HepG2 (cell line): ENCODE results near the gene GFER. TPM values are rescaled to one million over a fixed set of nuclear protein-coding genes. Genes with fewer than 3 reads are reported as not detected.

Experiments
- ATAC-seq: fragments of 200-7000 bp; cut with Tn5 transposase; 3 replicates; pipeline ENCODE4 v1.9.1; 2020; ENCODE audit warnings: mild to moderate bottlenecking, moderate library complexity
- BruUV-seq: library from RNA; stranded (reverse); fragments of 400-500 nt; replicated peaks from 2 replicates; lab custom pipeline; 2021; lab: Mats Ljungman, UMichigan
- CTCF ChIA-PET: fragments of 300-600 bp; formaldehyde crosslinking; extraction: SDS; loops from one replicate; lab custom pipeline; 2021; ENCODE audit warnings: low total read pairs, inconsistent platforms, low intra/inter-chr PET ratio; lab: Yijun Ruan, JAX
- POLR2A ChIA-PET: fragments of 350-600 bp; sonication (Branson Sonifier 250); formaldehyde crosslinking; loops from one replicate; lab custom pipeline; 2020; ENCODE audit warnings: antibody characterized with exemption, inconsistent platforms; lab: Yijun Ruan, JAX
- DNase-seq: peaks from one replicate; pipeline ENCODE4 v3.0.0-alpha.2; 2015; ENCODE audit warnings: low spot score
- FAIRE-seq: peaks from 3 replicates; lab custom pipeline; 2011; peaks lifted over from hg19 to GRCh38; lab: Jason Lieb, UNC
- H2AFZ ChIP-seq: one replicate; pipeline ENCODE4 v1.6.1; 2011; ENCODE audit warnings: low read length, inconsistent platforms
- H3K27ac ChIP-seq: fragments of 300-600 bp; 3 replicates; pipeline ENCODE4 v1.8.0; 2011; ENCODE audit warnings: mixed run types, mild to moderate bottlenecking, mixed read lengths, low read length, inconsistent platforms; ENCODE audit not compliant: insufficient read depth; ENCODE audit errors: extremely low read length
- H3K27me3 ChIP-seq, 2 experiments: fragments of 200-600 bp in 1 of 2; 2 replicates in 1 of 2; 3 replicates in 1 of 2; pipeline versions ENCODE4 v1.6.0 to v1.8.0; 2011; ENCODE audit warnings: low read length in 2 of 2, mild to moderate bottlenecking in 2 of 2, moderate library complexity in 2 of 2, inconsistent platforms in 1 of 2; ENCODE audit not compliant: insufficient read depth in 2 of 2, control insufficient read depth in 1 of 2
- H3K36me3 ChIP-seq, 2 experiments: fragments of 200-600 bp in 1 of 2; replicated peaks in 1 of 2; 2 replicates in 1 of 2; 3 replicates in 1 of 2; pipeline versions ENCODE4 v1.5.1 to v1.8.0; 2011; ENCODE audit warnings: low read length in 2 of 2, inconsistent platforms in 1 of 2; ENCODE audit not compliant: insufficient read depth in 2 of 2, control insufficient read depth in 1 of 2
- H3K4me1 ChIP-seq: 2 replicates; pipeline ENCODE4 v1.5.1; 2012; ENCODE audit warnings: low read length, inconsistent platforms; ENCODE audit not compliant: insufficient read depth
- H3K4me2 ChIP-seq: 2 replicates; pipeline ENCODE4 v1.6.0; 2011; ENCODE audit warnings: low read depth, low read length, inconsistent platforms
- H3K4me3 ChIP-seq, 3 experiments: fragments of 200-600 bp in 1 of 3; sonication (generic), shearing (Covaris generic) in 1 of 3; replicated peaks in 1 of 3; 2 replicates each; pipeline ENCODE4 v1.5.1; 2011 to 2016; ENCODE audit warnings: low read length in 3 of 3, inconsistent platforms in 2 of 3, low read depth in 2 of 3, mild to moderate bottlenecking in 2 of 3, control low read depth in 1 of 3, mixed read lengths in 1 of 3; ENCODE audit not compliant: insufficient read depth in 1 of 3
- H3K79me2 ChIP-seq: one replicate; pipeline ENCODE4 v1.6.1; 2011; ENCODE audit warnings: low read length, inconsistent platforms; ENCODE audit not compliant: insufficient read depth
- H3K9ac ChIP-seq: 2 replicates; pipeline ENCODE4 v1.6.0; 2011; ENCODE audit warnings: mild to moderate bottlenecking, low read depth, low read length, inconsistent platforms; ENCODE audit not compliant: insufficient read depth
- H3K9me3 ChIP-seq: 2 replicates; pipeline ENCODE4 v1.5.1; 2012; ENCODE audit warnings: mild to moderate bottlenecking, low read length
- H4K20me1 ChIP-seq: 2 replicates; pipeline ENCODE4 v1.6.0; 2011; ENCODE audit warnings: inconsistent platforms, mild to moderate bottlenecking, low read length, moderate library complexity; ENCODE audit not compliant: insufficient read depth
- CHD4 ChIP-seq: fragments of 200-600 bp; sonication (generic); IDR thresholded peaks from 2 replicates; pipeline ENCODE4 v1.7.0; 2017; ENCODE audit warnings: mild to moderate bottlenecking, low read length, borderline replicate concordance
- HES4 ChIP-seq: sonication (generic); formaldehyde crosslinking; IDR thresholded peaks from 2 replicates; pipeline ENCODE4 v1.9.0; 2021; ENCODE audit warnings: mild to moderate bottlenecking, missing genetic modification reagents, borderline replicate concordance
- KLF15 ChIP-seq: sonication (generic); formaldehyde crosslinking; IDR thresholded peaks from 2 replicates; pipeline ENCODE4 v1.8.1; 2023; ENCODE audit warnings: borderline replicate concordance, mild to moderate bottlenecking, inconsistent platforms, missing genetic modification reagents, mixed read lengths
- MAX ChIP-seq: IDR thresholded peaks from 2 replicates; pipeline ENCODE4 v1.6.1; 2012; ENCODE audit warnings: inconsistent platforms
- NFYC ChIP-seq: IDR thresholded peaks from 2 replicates; pipeline ENCODE4 v1.6.1; 2016; ENCODE audit warnings: missing genetic modification reagents, missing compliant biosample characterization
- PAXIP1 ChIP-seq: sonication (generic); formaldehyde crosslinking; conservative IDR thresholded peaks from 2 replicates; pipeline ENCODE4 v1.4.0; 2020; ENCODE audit warnings: mild to moderate bottlenecking, missing genetic modification reagents, moderate library complexity
- PRDM4 ChIP-seq: sonication (generic); formaldehyde crosslinking; IDR thresholded peaks from 2 replicates; pipeline ENCODE4 v1.9.0; 2021; ENCODE audit warnings: missing genetic modification reagents, borderline replicate concordance
- RARG ChIP-seq: sonication (generic); formaldehyde crosslinking; IDR thresholded peaks from 2 replicates; pipeline ENCODE4 v1.4.0; 2020; ENCODE audit warnings: low read depth, mild to moderate bottlenecking, missing genetic modification reagents
- SRY ChIP-seq: sonication (generic); formaldehyde crosslinking; IDR thresholded peaks from 2 replicates; pipeline ENCODE4 v1.8.0; 2022; ENCODE audit warnings: mild to moderate bottlenecking, missing genetic modification reagents
- ZBTB1 ChIP-seq: sonication (generic); formaldehyde crosslinking; IDR thresholded peaks from 2 replicates; pipeline ENCODE4 v1.4.0; 2020; ENCODE audit warnings: missing genetic modification reagents, borderline replicate concordance
- ZNF350 ChIP-seq: sonication (generic); formaldehyde crosslinking; IDR thresholded peaks from 2 replicates; pipeline ENCODE4 v1.4.0; 2020; ENCODE audit warnings: mild to moderate bottlenecking, low read depth, missing genetic modification reagents, borderline replicate concordance
- ZNF512B ChIP-seq: sonication (generic); formaldehyde crosslinking; IDR thresholded peaks from 2 replicates; pipeline ENCODE4 v1.5.1; 2020; ENCODE audit warnings: missing genetic modification reagents, mild to moderate bottlenecking, borderline replicate concordance
- ZNF619 ChIP-seq: sonication (generic); formaldehyde crosslinking; IDR thresholded peaks from 2 replicates; pipeline ENCODE4 v1.4.0; 2020; ENCODE audit warnings: mild to moderate bottlenecking, missing genetic modification reagents
- WGBS: methylation state at CpG from one replicate; pipeline ENCODE4 v1.1.6; 2017; ENCODE audit warnings: low lambda C conversion rate; 5-methylcytosine and 5-hydroxymethylcytosine counted together
- in situ Hi-C: cut with HindIII; loops from 2 replicates; pipeline ENCODE4 v1.10.0; 2017; ENCODE audit warnings: low pct_unique_long_range_greater_than_20kb; ENCODE audit not compliant: extremely low pct_ligation_motif_present
- intact Hi-C: fragments of 100-400 bp; cut with micrococcal nuclease; formaldehyde crosslinking; loops from one replicate; pipeline ENCODE4 v1.10.0; 2022; ENCODE audit not compliant: unreplicated experiment
- polyA plus RNA-seq, 8 experiments: library from polyadenylated mRNA; depleted of rRNA in 3 of 8; stranded (reverse) in 7 of 8; unstranded in 1 of 8; fragments of >200 nt; fragmentation: Illumina TruSeq in 4 of 8; extraction: Trizol in 4 of 8; gene quantifications; 2 replicates each; pipeline versions ENCODE4 v1.2.1 to v1.2.3, GENCODE V29; 2011 to 2016; ENCODE audit warnings: low read depth in 4 of 8, missing spikeins in 1 of 8, mixed read lengths in 1 of 8; ENCODE audit not compliant: insufficient read depth in 1 of 8
- total RNA-seq, 5 experiments: library from RNA; depleted of rRNA; stranded (reverse); fragments of >200 nt; fragmentation: Illumina TruSeq; extraction: Trizol; gene quantifications; 2 replicates each; pipeline ENCODE4 v1.2.3, GENCODE V29; 2016; ENCODE audit warnings: low read depth in 1 of 5

The GFER gene
- total and polyA plus RNA-seq, 2 of the 13 experiments (the other 11 are each of a cell fraction or from before 2014, with no cell fraction given) = 28.6 to 71.7 TPM

GRCh38 chr16:1999866-2000514 is 16.0 kb downstream of the GFER start (continued):
- TF ChIP-seq PAXIP1 (CRISPR knock-in tag) = no peak

- 94% methylated on average over 11 of the region's 19 CpGs for WGBS
- Histone ChIP-seq H3K9ac (no peak overlapping the region), H4K20me1 (peaks cover 5% of the 10 kb centered on the region; the same call in 1 of the 2 replicates), H2AFZ (no peak overlapping the region), H3K9me3 (no peaks in the 10 kb centered on the region), H3K4me3 (no peak overlapping the region), H3K79me2 (peaks cover 12% of the 10 kb centered on the region), H3K4me2 (no peak overlapping the region), H3K27me3 (no peaks in the 10 kb centered on the region), H3K27ac (no peak overlapping the region), H3K36me3 (peaks cover 29 to 45% of the 10 kb centered on the region in 2 experiments), H3K4me1 (peaks cover 21% of the 10 kb centered on the region)
- ChIA-PET POLR2A (no interaction called here), CTCF (no interaction called here)
- BruUV-seq = no TSS peak
- no peak for FAIRE-seq
- DNase-seq = no peak
- intact Hi-C loops (no loop called here), in situ Hi-C loops (no loop called here)
- no peak for ATAC-seq
- TF ChIP-seq NFYC (CRISPR knock-in tag) (no peak), RARG (no peak), SRY (CRISPR knock-in tag) (no peak), MAX (no peak), ZNF350 (CRISPR knock-in tag) (no peak), ZNF619 (CRISPR knock-in tag) (no peak), ZNF512B (CRISPR knock-in tag) (no peak), CHD4 (no peak), HES4 (CRISPR knock-in tag) (no peak), KLF15 (CRISPR knock-in tag) (no peak), PRDM4 (CRISPR knock-in tag) (no peak), ZBTB1 (CRISPR knock-in tag) (no peak)
Observed at GRCh38 chr16:2001035-2001434, 17.0 kb downstream of the GFER start.
